ENCODE results near the gene TSHZ3. TPM values are rescaled to one million over a fixed set of nuclear protein-coding genes. Genes with fewer than 3 reads are reported as not detected.

Gene TSHZ3
- total RNA-seq, 1 experiment from 2014 or later: 0.05 TPM

DNA sequence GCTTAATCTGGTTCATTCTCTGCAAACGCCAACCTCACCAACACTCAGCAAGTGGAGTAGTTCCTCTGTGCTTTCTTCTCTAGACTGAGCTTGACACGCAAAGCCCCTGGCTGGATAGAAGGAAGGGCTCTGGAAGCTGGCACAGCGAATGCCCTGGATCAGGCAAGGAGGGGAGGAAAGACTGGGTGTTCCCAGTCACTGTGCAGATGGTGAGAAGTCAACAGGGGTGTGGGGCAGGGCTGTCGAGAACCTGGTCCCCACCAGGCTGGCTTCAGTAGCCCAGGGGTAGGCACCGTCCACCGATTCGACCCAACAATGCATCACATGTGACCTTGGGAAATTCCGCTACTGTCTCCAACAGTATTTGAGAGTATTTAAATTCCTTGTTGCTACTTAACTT, 65.5 kb downstream of the TSHZ3 start:
- H3K9me2 ChIP-seq (ENCODE audit: insufficient read depth): no peaks in the 10 kb centered on the region
- no peaks in the 10 kb centered on the region for H3K36me3 ChIP-seq (ENCODE audit: control insufficient read depth in 1 of 2, insufficient read depth in 2 of 2, low read length in 2 of 2)
- ChIA-PET CTCF (no interaction called here), RAD21 (ENCODE audit: low non-redundant PET in 1 of 2, low total read pairs in 2 of 2, uncharacterized antibody in 2 of 2, unreplicated experiment in 2 of 2) (no interaction called here), POLR2A (no interaction called here)
- TF ChIP-seq, protein P1, sequence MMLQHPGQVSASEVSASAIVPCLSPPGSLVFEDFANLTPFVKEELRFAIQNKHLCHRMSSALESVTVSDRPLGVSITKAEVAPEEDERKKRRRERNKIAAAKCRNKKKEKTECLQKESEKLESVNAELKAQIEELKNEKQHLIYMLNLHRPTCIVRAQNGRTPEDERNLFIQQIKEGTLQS (IDR thresholded peaks at IDR 0.05): no peak
- no peaks in the 10 kb centered on the region for H3K79me2 ChIP-seq (ENCODE audit: insufficient read depth, low read length)
- no peak overlapping the region for H3K27ac ChIP-seq (ENCODE audit: low read depth, low read length)
- H3K9ac ChIP-seq (ENCODE audit: low read length): no peak overlapping the region
- no peak overlapping the region for H3K4me2 ChIP-seq (ENCODE audit: low read length)
- H2AFZ ChIP-seq (ENCODE audit: low read depth, low read length, poor library complexity, severe bottlenecking): no peak overlapping the region
- H3K27me3 ChIP-seq (ENCODE audit: insufficient read depth, low read length): no peaks in the 10 kb centered on the region
- H3K4me3 ChIP-seq (replicated peaks in 1 of 2; ENCODE audit: low read depth in 1 of 2, low read length in 2 of 2): no peak overlapping the region
- H3K4me1 ChIP-seq (ENCODE audit: control insufficient read depth in 1 of 2, insufficient read depth in 2 of 2, low read length in 2 of 2): no peaks in the 10 kb centered on the region
- no peaks in the 10 kb centered on the region for H4K20me1 ChIP-seq (ENCODE audit: insufficient read depth)
- intact Hi-C loops (cut with micrococcal nuclease): no loop called here
- peaks cover 3 to 24% of the 10 kb centered on the region in 2 experiments; a peak in 2 of 4 replicates for H3K9me3 ChIP-seq (ENCODE audit: control insufficient read depth in 1 of 2, insufficient read depth in 1 of 2, low read depth in 1 of 2, low read length in 2 of 2)
- DNase-seq (ENCODE audit: low read depth, low spot score): no peak
- no peak for ATAC-seq
- BruUV-seq (replicated peaks): no TSS peak

DNA sequence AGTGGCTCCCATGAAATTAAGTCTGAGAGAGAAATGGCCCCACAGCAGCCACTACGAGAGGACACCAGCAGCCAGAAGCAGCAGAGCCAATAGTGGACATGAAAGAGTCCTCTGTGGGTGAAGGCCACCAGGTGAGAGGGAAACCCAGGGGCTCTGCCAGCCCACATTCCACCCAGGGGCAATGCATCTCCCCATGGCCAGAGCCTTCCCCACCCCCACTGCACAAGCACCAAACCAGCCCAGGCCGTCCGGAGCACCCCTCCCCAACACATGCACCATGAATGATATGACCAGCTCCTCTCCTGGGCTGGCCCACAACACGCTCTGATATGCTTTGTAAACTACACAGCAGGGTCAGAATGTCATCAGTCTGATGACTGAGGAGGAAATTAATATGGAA, 66.9 kb downstream of the TSHZ3 start:
- BruUV-seq (replicated peaks): no TSS peak
- no peak overlapping the region for H3K27ac ChIP-seq (ENCODE audit: low read depth, low read length)
- H3K9me3 ChIP-seq (ENCODE audit: control insufficient read depth in 1 of 2, insufficient read depth in 1 of 2, low read depth in 1 of 2, low read length in 2 of 2): peaks cover 3 to 22% of the 10 kb centered on the region in 2 experiments; a peak in 2 of 4 replicates
- H3K4me3 ChIP-seq (replicated peaks in 1 of 2; ENCODE audit: low read depth in 1 of 2, low read length in 2 of 2): no peak overlapping the region
- H3K4me2 ChIP-seq (ENCODE audit: low read length): no peak overlapping the region
- ATAC-seq (no peak), DNase-seq (ENCODE audit: low read depth, low spot score) (no peak)
- H4K20me1 ChIP-seq (ENCODE audit: insufficient read depth): no peaks in the 10 kb centered on the region
- TF ChIP-seq, protein P1 (IDR thresholded peaks at IDR 0.05): no peak
- TF ChIP-seq, protein P2, sequence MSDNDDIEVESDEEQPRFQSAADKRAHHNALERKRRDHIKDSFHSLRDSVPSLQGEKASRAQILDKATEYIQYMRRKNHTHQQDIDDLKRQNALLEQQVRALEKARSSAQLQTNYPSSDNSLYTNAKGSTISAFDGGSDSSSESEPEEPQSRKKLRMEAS (IDR thresholded peaks at IDR 0.05): no peak
- ChIA-PET CTCF (no interaction called here), POLR2A (no interaction called here), RAD21 (ENCODE audit: low non-redundant PET in 1 of 2, low total read pairs in 2 of 2, uncharacterized antibody in 2 of 2, unreplicated experiment in 2 of 2) (no interaction called here)
- H3K9me2 ChIP-seq (ENCODE audit: insufficient read depth): no peaks in the 10 kb centered on the region
- no peaks in the 10 kb centered on the region for H3K4me1 ChIP-seq (ENCODE audit: control insufficient read depth in 1 of 2, insufficient read depth in 2 of 2, low read length in 2 of 2)
- no peaks in the 10 kb centered on the region for H3K79me2 ChIP-seq (ENCODE audit: insufficient read depth, low read length)
- no peak overlapping the region for H2AFZ ChIP-seq (ENCODE audit: low read depth, low read length, poor library complexity, severe bottlenecking)
- no peaks in the 10 kb centered on the region for H3K36me3 ChIP-seq (ENCODE audit: control insufficient read depth in 1 of 2, insufficient read depth in 2 of 2, low read length in 2 of 2)
- no peak overlapping the region for H3K9ac ChIP-seq (ENCODE audit: low read length)
- intact Hi-C loops (cut with micrococcal nuclease): no loop called here
- no peaks in the 10 kb centered on the region for H3K27me3 ChIP-seq (ENCODE audit: insufficient read depth, low read length)

All from HCT116 (cell line).